ENCODE measurements around the gene ZNF462. TPM values are rescaled to one million over a fixed set of nuclear protein-coding genes. Genes with fewer than 3 reads are reported as not detected.

ZNF462 gene
- total RNA-seq, 2 experiments from 2014 or later: 0.67 to 0.94 TPM

GRCh38 chr9:106915851-106916250 is 52.9 kb downstream of the ZNF462 start:
- no peaks in the 10 kb centered on the region for H3K9me3 Mint-ChIP-seq
- POLR2A ChIA-PET: no interaction called here
- no peaks in the 10 kb centered on the region for H3K36me3 Mint-ChIP-seq
- no peaks in the 10 kb centered on the region for H3K4me1 Mint-ChIP-seq
- no peak overlapping the region for H3K27ac Mint-ChIP-seq
- H3K27me3 Mint-ChIP-seq: no peaks in the 10 kb centered on the region
- ATAC-seq (ENCODE audit: low read depth): no peak
- DNase-seq: no peak
- no peak overlapping the region for H3K4me3 Mint-ChIP-seq

- Mint-ChIP-seq H3K27me3 (no peaks in the 10 kb centered on the region), H3K36me3 (no peaks in the 10 kb centered on the region), H3K4me3 (no peak overlapping the region), H3K27ac (no peak overlapping the region), H3K9me3 (no peaks in the 10 kb centered on the region), H3K4me1 (no peaks in the 10 kb centered on the region)
- ATAC-seq (ENCODE audit: low read depth) (no peak), DNase-seq (no peak)
- POLR2A ChIA-PET: no interaction called here
These were observed 53.7 kb downstream of the ZNF462 start for GRCh38 chr9:106916466-106917235.

GRCh38 chr9:106918825-106919509 is 56.0 kb downstream of the ZNF462 start:
- ATAC-seq (ENCODE audit: low read depth): no peak

GRCh38 chr9:106920091-106920490 is 57.1 kb downstream of the ZNF462 start:
- POLR2A ChIA-PET: no interaction called here
- no peak overlapping the region for H3K27ac Mint-ChIP-seq

More at GRCh38 chr9:106918825-106919509, 56.0 kb downstream of the ZNF462 start:
- Mint-ChIP-seq H3K27me3 (no peaks in the 10 kb centered on the region), H3K9me3 (no peaks in the 10 kb centered on the region), H3K4me3 (no peak overlapping the region), H3K36me3 (no peaks in the 10 kb centered on the region), H3K4me1 (no peaks in the 10 kb centered on the region), H3K27ac (no peak overlapping the region)
- DNase-seq: no peak
- POLR2A ChIA-PET: no interaction called here

GRCh38 chr9:106920701-106921283 is 57.8 kb downstream of the ZNF462 start:
- Mint-ChIP-seq H3K36me3 (no peaks in the 10 kb centered on the region), H3K27me3 (no peaks in the 10 kb centered on the region), H3K4me1 (no peaks in the 10 kb centered on the region), H3K9me3 (peaks cover 5% of the 10 kb centered on the region), H3K4me3 (no peak overlapping the region), H3K27ac (no peak overlapping the region)
- POLR2A ChIA-PET: no interaction called here
- no peak for ATAC-seq (ENCODE audit: low read depth)
- DNase-seq: no peak

More at GRCh38 chr9:106920091-106920490, 57.1 kb downstream of the ZNF462 start:
- DNase-seq (no peak), ATAC-seq (ENCODE audit: low read depth) (no peak)
- no peaks in the 10 kb centered on the region for H3K4me1 Mint-ChIP-seq
- H3K4me3 Mint-ChIP-seq: no peak overlapping the region
- H3K36me3 Mint-ChIP-seq: no peaks in the 10 kb centered on the region
- no peaks in the 10 kb centered on the region for H3K27me3 Mint-ChIP-seq
- H3K9me3 Mint-ChIP-seq: peaks cover 2% of the 10 kb centered on the region

- no peak for ATAC-seq (ENCODE audit: low read depth)
- Mint-ChIP-seq H3K4me3 (no peak overlapping the region), H3K27me3 (no peaks in the 10 kb centered on the region), H3K36me3 (no peaks in the 10 kb centered on the region), H3K9me3 (peaks cover 7% of the 10 kb centered on the region), H3K27ac (no peak overlapping the region), H3K4me1 (no peaks in the 10 kb centered on the region)
- DNase-seq: no peak
- POLR2A ChIA-PET: no interaction called here
These were observed 58.5 kb downstream of the ZNF462 start for GRCh38 chr9:106921341-106921899.

GRCh38 chr9:106922026-106922425 is 59.1 kb downstream of the ZNF462 start:
- H3K36me3 Mint-ChIP-seq: no peaks in the 10 kb centered on the region
- POLR2A ChIA-PET: no interaction called here
- H3K27me3 Mint-ChIP-seq: no peaks in the 10 kb centered on the region
- no peak for DNase-seq
- no peak for ATAC-seq (ENCODE audit: low read depth)
- no peak overlapping the region for H3K27ac Mint-ChIP-seq
- H3K9me3 Mint-ChIP-seq: peaks cover 8% of the 10 kb centered on the region
- no peak overlapping the region for H3K4me3 Mint-ChIP-seq
- no peaks in the 10 kb centered on the region for H3K4me1 Mint-ChIP-seq

- no peaks in the 10 kb centered on the region for H3K27me3 Mint-ChIP-seq
- DNase-seq (no peak), ATAC-seq (ENCODE audit: low read depth) (no peak)
- POLR2A ChIA-PET: no interaction called here
- no peak overlapping the region for H3K4me3 Mint-ChIP-seq
- H3K9me3 Mint-ChIP-seq: peaks cover 8% of the 10 kb centered on the region
- H3K27ac Mint-ChIP-seq: no peak overlapping the region
- H3K36me3 Mint-ChIP-seq: no peaks in the 10 kb centered on the region
- no peaks in the 10 kb centered on the region for H3K4me1 Mint-ChIP-seq
These were observed 62.4 kb downstream of the ZNF462 start for GRCh38 chr9:106925392-106925791.

- Mint-ChIP-seq H3K36me3 (no peaks in the 10 kb centered on the region), H3K27me3 (no peaks in the 10 kb centered on the region), H3K27ac (no peak overlapping the region), H3K4me1 (no peaks in the 10 kb centered on the region), H3K9me3 (peaks cover 8% of the 10 kb centered on the region), H3K4me3 (no peak overlapping the region)
- ATAC-seq (ENCODE audit: low read depth) (no peak), DNase-seq (no peak)
- POLR2A ChIA-PET: no interaction called here
These were observed 65.0 kb downstream of the ZNF462 start for GRCh38 chr9:106927916-106928315.

GRCh38 chr9:106928350-106928749 is 65.4 kb downstream of the ZNF462 start:
- no peaks in the 10 kb centered on the region for H3K27me3 Mint-ChIP-seq
- no peak for ATAC-seq (ENCODE audit: low read depth)
- H3K4me3 Mint-ChIP-seq: no peak overlapping the region
- H3K27ac Mint-ChIP-seq: no peak overlapping the region
- no peaks in the 10 kb centered on the region for H3K36me3 Mint-ChIP-seq
- no peak for DNase-seq
- POLR2A ChIA-PET: no interaction called here
- H3K9me3 Mint-ChIP-seq: peaks cover 8% of the 10 kb centered on the region
- no peaks in the 10 kb centered on the region for H3K4me1 Mint-ChIP-seq

- DNase-seq (no peak), ATAC-seq (ENCODE audit: low read depth) (no peak)
- no peak overlapping the region for H3K4me3 Mint-ChIP-seq
- no peaks in the 10 kb centered on the region for H3K27me3 Mint-ChIP-seq
- POLR2A ChIA-PET: no interaction called here
- H3K9me3 Mint-ChIP-seq: peaks cover 8% of the 10 kb centered on the region
- H3K36me3 Mint-ChIP-seq: no peaks in the 10 kb centered on the region
- no peak overlapping the region for H3K27ac Mint-ChIP-seq
- no peaks in the 10 kb centered on the region for H3K4me1 Mint-ChIP-seq
These were observed 66.7 kb downstream of the ZNF462 start for GRCh38 chr9:106929471-106930177.

- DNase-seq (no peak), ATAC-seq (ENCODE audit: low read depth) (no peak)
- H3K4me1 Mint-ChIP-seq: no peaks in the 10 kb centered on the region
- no peaks in the 10 kb centered on the region for H3K36me3 Mint-ChIP-seq
- POLR2A ChIA-PET: no interaction called here
- H3K4me3 Mint-ChIP-seq: no peak overlapping the region
- H3K27me3 Mint-ChIP-seq: no peaks in the 10 kb centered on the region
- no peak overlapping the region for H3K27ac Mint-ChIP-seq
- H3K9me3 Mint-ChIP-seq: peaks cover 6% of the 10 kb centered on the region
These were observed 67.5 kb downstream of the ZNF462 start for GRCh38 chr9:106930477-106930876.

GRCh38 chr9:106931466-106931865 is 68.5 kb downstream of the ZNF462 start:
- ATAC-seq (ENCODE audit: low read depth) (no peak), DNase-seq (no peak)
- H3K27ac Mint-ChIP-seq: no peak overlapping the region
- no peak overlapping the region for H3K4me3 Mint-ChIP-seq
- no peaks in the 10 kb centered on the region for H3K36me3 Mint-ChIP-seq
- no peaks in the 10 kb centered on the region for H3K27me3 Mint-ChIP-seq
- POLR2A ChIA-PET: no interaction called here
- H3K9me3 Mint-ChIP-seq: peaks cover 1% of the 10 kb centered on the region
- H3K4me1 Mint-ChIP-seq: no peaks in the 10 kb centered on the region
